Measurements from ENCODE around the gene RNF151. TPM values are rescaled to one million over a fixed set of nuclear protein-coding genes. Genes with fewer than 3 reads are reported as not detected.

The RNF151 gene
- total and polyA plus RNA-seq, 2 of the 13 experiments (the other 11 are each of a cell fraction or from before 2014, with no cell fraction given), result not detected

DNA sequence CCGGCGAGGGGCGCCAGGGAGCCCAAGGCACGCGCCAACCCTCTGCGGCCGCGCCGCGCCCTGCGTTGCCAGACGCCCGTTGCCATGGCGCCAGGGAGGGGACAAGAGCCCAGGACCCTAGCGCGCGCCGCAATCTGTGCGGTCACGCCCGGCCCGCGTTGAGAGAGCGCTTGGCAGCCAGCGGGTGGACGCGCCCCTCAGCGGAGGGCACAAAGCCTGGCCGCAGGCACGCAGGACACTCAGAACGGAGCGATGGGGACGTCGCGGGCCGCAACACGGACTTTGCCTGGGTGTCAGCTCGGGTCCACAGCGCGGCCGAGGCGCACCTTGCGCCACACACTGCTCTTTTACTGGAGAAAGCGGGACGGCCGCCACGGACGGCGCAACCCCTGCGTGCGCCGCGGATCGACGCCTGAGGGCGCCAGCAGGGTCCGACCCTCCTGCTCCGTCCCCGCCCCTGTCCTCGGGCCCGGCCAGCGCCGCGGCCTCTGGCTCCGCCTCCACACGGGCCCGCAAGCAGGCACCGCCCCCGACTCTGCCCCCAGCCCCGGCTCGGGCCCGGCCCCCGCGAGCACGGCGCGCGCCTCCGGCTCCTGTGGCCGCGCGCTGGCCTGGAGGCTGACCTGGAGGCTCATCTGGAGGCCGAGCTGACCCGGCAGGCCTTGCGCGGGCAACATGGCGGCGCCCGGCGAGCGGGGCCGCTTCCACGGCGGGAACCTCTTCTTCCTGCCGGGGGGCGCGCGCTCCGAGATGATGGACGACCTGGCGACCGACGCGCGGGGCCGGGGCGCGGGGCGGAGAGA lies 17.1 kb downstream of the RNF151 start, which contains the start of gene GFER (continued):
- TF ChIP-seq GFI1 (CRISPR knock-in tag; IDR thresholded peaks at IDR 0.05; ENCODE audit: borderline replicate concordance), result peak; percentile 88
- peak; percentile 37 for TF ChIP-seq JARID2 (CRISPR knock-in tag; IDR thresholded peaks at IDR 0.05; ENCODE audit: insufficient replicate concordance)
- TF ChIP-seq IRX3 (CRISPR knock-in tag; IDR thresholded peaks at IDR 0.05; ENCODE audit: borderline replicate concordance, low read depth), result 0 out of 2 replicates have a peak, but pooled peaks have one; percentile 27
- no peak for TF ChIP-seq ZKSCAN1 (IDR thresholded peaks at IDR 0.05; ENCODE audit: low read length)
- TF ChIP-seq ZNF232 (CRISPR knock-in tag; IDR thresholded peaks at IDR 0.05; ENCODE audit: borderline replicate concordance), result no peak; the same call in 1 of the 2 replicates
- TF ChIP-seq RFX3 (CRISPR knock-in tag; IDR thresholded peaks at IDR 0.05), result peak; percentile 86
- peak; percentile 81 for TF ChIP-seq ZMYM2 (CRISPR knock-in tag; IDR thresholded peaks at IDR 0.05)
- peak; percentile 40; the same call in 1 of the 2 replicates for TF ChIP-seq ZNF124 (CRISPR knock-in tag; IDR thresholded peaks at IDR 0.05)
- no peak for TF ChIP-seq RARG (CRISPR knock-in tag; IDR thresholded peaks at IDR 0.05; ENCODE audit: low read depth)
- TF ChIP-seq, protein P1, sequence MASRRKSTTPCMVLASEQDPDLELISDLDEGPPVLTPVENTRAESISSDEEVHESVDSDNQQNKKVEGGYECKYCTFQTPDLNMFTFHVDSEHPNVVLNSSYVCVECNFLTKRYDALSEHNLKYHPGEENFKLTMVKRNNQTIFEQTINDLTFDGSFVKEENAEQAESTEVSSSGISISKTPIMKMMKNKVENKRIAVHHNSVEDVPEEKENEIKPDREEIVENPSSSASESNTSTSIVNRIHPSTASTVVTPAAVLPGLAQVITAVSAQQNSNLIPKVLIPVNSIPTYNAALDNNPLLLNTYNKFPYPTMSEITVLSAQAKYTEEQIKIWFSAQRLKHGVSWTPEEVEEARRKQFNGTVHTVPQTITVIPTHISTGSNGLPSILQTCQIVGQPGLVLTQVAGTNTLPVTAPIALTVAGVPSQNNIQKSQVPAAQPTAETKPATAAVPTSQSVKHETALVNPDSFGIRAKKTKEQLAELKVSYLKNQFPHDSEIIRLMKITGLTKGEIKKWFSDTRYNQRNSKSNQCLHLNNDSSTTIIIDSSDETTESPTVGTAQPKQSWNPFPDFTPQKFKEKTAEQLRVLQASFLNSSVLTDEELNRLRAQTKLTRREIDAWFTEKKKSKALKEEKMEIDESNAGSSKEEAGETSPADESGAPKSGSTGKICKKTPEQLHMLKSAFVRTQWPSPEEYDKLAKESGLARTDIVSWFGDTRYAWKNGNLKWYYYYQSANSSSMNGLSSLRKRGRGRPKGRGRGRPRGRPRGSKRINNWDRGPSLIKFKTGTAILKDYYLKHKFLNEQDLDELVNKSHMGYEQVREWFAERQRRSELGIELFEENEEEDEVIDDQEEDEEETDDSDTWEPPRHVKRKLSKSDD (CRISPR knock-in tag; IDR thresholded peaks at IDR 0.05; ENCODE audit: low read depth), result no peak; the same call in 1 of the 2 replicates
- no peak for TF ChIP-seq ZSCAN22 (CRISPR knock-in tag; IDR thresholded peaks at IDR 0.05)
- TF ChIP-seq ZC3H13 (CRISPR knock-in tag; IDR thresholded peaks at IDR 0.05), result 0 out of 2 replicates have a peak, but pooled peaks have one; percentile 14
- TF ChIP-seq, protein P2, sequence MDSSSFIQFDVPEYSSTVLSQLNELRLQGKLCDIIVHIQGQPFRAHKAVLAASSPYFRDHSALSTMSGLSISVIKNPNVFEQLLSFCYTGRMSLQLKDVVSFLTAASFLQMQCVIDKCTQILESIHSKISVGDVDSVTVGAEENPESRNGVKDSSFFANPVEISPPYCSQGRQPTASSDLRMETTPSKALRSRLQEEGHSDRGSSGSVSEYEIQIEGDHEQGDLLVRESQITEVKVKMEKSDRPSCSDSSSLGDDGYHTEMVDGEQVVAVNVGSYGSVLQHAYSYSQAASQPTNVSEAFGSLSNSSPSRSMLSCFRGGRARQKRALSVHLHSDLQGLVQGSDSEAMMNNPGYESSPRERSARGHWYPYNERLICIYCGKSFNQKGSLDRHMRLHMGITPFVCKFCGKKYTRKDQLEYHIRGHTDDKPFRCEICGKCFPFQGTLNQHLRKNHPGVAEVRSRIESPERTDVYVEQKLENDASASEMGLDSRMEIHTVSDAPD (CRISPR knock-in tag; IDR thresholded peaks at IDR 0.05), result no peak
- TF ChIP-seq, protein P3, sequence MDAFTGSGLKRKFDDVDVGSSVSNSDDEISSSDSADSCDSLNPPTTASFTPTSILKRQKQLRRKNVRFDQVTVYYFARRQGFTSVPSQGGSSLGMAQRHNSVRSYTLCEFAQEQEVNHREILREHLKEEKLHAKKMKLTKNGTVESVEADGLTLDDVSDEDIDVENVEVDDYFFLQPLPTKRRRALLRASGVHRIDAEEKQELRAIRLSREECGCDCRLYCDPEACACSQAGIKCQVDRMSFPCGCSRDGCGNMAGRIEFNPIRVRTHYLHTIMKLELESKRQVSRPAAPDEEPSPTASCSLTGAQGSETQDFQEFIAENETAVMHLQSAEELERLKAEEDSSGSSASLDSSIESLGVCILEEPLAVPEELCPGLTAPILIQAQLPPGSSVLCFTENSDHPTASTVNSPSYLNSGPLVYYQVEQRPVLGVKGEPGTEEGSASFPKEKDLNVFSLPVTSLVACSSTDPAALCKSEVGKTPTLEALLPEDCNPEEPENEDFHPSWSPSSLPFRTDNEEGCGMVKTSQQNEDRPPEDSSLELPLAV (CRISPR knock-in tag; conservative IDR thresholded peaks at IDR 0.05; ENCODE audit: low read depth), result no peak
- TF ChIP-seq, protein P4, sequence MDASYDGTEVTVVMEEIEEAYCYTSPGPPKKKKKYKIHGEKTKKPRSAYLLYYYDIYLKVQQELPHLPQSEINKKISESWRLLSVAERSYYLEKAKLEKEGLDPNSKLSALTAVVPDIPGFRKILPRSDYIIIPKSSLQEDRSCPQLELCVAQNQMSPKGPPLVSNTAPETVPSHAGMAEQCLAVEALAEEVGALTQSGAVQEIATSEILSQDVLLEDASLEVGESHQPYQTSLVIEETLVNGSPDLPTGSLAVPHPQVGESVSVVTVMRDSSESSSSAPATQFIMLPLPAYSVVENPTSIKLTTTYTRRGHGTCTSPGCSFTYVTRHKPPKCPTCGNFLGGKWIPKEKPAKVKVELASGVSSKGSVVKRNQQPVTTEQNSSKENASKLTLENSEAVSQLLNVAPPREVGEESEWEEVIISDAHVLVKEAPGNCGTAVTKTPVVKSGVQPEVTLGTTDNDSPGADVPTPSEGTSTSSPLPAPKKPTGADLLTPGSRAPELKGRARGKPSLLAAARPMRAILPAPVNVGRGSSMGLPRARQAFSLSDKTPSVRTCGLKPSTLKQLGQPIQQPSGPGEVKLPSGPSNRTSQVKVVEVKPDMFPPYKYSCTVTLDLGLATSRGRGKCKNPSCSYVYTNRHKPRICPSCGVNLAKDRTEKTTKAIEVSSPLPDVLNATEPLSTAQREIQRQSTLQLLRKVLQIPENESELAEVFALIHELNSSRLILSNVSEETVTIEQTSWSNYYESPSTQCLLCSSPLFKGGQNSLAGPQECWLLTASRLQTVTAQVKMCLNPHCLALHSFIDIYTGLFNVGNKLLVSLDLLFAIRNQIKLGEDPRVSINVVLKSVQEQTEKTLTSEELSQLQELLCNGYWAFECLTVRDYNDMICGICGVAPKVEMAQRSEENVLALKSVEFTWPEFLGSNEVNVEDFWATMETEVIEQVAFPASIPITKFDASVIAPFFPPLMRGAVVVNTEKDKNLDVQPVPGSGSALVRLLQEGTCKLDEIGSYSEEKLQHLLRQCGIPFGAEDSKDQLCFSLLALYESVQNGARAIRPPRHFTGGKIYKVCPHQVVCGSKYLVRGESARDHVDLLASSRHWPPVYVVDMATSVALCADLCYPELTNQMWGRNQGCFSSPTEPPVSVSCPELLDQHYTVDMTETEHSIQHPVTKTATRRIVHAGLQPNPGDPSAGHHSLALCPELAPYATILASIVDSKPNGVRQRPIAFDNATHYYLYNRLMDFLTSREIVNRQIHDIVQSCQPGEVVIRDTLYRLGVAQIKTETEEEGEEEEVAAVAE (CRISPR knock-in tag; IDR thresholded peaks at IDR 0.05; ENCODE audit: borderline replicate concordance), result no peak; the same call in 1 of the 2 replicates

Data from HepG2 (cell line).